ENCODE measurements around the gene PRAF2.

Gene PRAF2

DNA sequence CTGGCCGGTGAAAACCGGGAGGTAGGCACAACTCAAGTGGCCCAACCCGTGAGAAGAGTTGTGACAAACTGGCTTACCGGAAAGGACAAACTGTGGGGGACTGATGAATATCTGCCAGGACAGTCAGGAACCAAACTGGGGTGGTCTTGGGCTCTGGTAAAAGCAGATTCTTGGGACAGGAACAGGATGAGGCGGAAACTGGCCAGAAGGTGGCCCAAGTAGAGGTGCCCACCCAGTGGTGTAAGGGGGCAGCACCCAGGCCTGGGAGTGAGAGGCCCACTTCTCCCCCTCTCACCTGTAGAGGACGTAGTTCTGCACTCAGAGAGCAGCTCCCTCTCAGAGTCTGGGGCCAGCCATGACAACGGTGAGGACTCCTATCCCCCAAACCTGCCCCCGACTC lies 9.1 kb downstream of the PRAF2 start:
- no peak overlapping the region for H3K23ac ChIP-seq (ENCODE audit: low read length in 2 of 2)
- no peak overlapping the region for H3K4me3 ChIP-seq (ENCODE audit: insufficient read depth in 1 of 2, low read depth in 1 of 2, low read length in 2 of 2)
- H3K27ac ChIP-seq (ENCODE audit: low read length, poor library complexity, severe bottlenecking), result no peak overlapping the region
- 88% methylated on average over 7 of the region's 8 CpGs for WGBS
- H2BK12ac ChIP-seq (ENCODE audit: low read length in 2 of 2), result no peak overlapping the region
- no peak overlapping the region for H3K14ac ChIP-seq (ENCODE audit: low read length in 2 of 2)
- H2AK5ac ChIP-seq (ENCODE audit: low read length, severe bottlenecking), result no peak overlapping the region
- H3K18ac ChIP-seq (ENCODE audit: low read depth in 1 of 2, low read length in 2 of 2), result no peak overlapping the region
- H3K9ac ChIP-seq (ENCODE audit: low read length), result no peak overlapping the region
- no peak overlapping the region for H3K4ac ChIP-seq (ENCODE audit: low read depth in 1 of 2, low read length in 2 of 2)
- no peak for DNase-seq
- no peak overlapping the region for H3K4me2 ChIP-seq (ENCODE audit: low read length, poor library complexity, severe bottlenecking)
- no peak overlapping the region for H4K91ac ChIP-seq (ENCODE audit: low read length)
- no peak overlapping the region for H2BK15ac ChIP-seq (ENCODE audit: low read depth, poor library complexity, severe bottlenecking)
- H3K9me3 ChIP-seq (ENCODE audit: control insufficient read depth, low read length), result no peaks in the 10 kb centered on the region
- no peak overlapping the region for H2BK5ac ChIP-seq (ENCODE audit: low read depth, low read length, poor library complexity, severe bottlenecking)
- no peak overlapping the region for H4K8ac ChIP-seq (ENCODE audit: low read length)
- peaks cover 10 to 63% of the 10 kb centered on the region in 2 experiments for H3K36me3 ChIP-seq (ENCODE audit: control insufficient read depth in 1 of 2, insufficient read depth in 2 of 2, low read depth in 1 of 2, low read length in 2 of 2)
- H3K27me3 ChIP-seq (ENCODE audit: control insufficient read depth in 1 of 2, insufficient read depth in 1 of 2, low read length in 2 of 2), result peaks cover 0 to 3% of the 10 kb centered on the region in 2 experiments
- no peak overlapping the region for H2AFZ ChIP-seq (ENCODE audit: low read depth, low read length)
- H3K79me1 ChIP-seq (replicated peaks; ENCODE audit: low read length, poor library complexity, severe bottlenecking), result peaks cover 16% of the 10 kb centered on the region
- H3K4me1 ChIP-seq (ENCODE audit: control insufficient read depth, insufficient read depth, low read depth, low read length), result peaks cover 2% of the 10 kb centered on the region
- H2BK120ac ChIP-seq (ENCODE audit: low read depth, low read length), result no peak overlapping the region

DNA sequence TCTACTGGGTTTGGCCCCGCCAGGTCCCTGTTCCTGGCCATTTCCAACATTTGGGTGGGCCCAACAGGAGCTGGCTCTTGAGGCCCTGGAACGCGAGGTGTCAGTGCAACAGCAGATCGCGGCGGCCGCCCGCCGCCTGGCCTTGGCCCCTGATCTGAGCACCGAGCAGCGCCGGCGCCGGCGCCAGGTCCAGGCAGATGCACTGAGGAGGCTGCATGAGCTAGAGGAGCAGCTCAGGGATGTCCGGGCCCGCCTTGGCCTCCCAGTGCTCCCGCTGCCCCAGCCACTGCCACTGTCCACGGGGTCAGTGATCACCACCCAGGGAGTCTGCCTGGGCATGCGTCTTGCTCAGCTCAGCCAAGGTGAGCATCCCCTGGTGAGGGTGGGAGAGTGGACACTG lies 9.5 kb downstream of the PRAF2 start:
- no peak overlapping the region for H3K18ac ChIP-seq (ENCODE audit: low read depth in 1 of 2, low read length in 2 of 2)
- H2AK5ac ChIP-seq (ENCODE audit: low read length, severe bottlenecking), result no peak overlapping the region
- no peak overlapping the region for H3K14ac ChIP-seq (ENCODE audit: low read length in 2 of 2)
- no peak overlapping the region for H4K8ac ChIP-seq (ENCODE audit: low read length)
- H3K4ac ChIP-seq (ENCODE audit: low read depth in 1 of 2, low read length in 2 of 2), result no peak overlapping the region
- H3K9ac ChIP-seq (ENCODE audit: low read length), result no peak overlapping the region
- H3K27me3 ChIP-seq (ENCODE audit: control insufficient read depth in 1 of 2, insufficient read depth in 1 of 2, low read length in 2 of 2), result peaks cover 0 to 3% of the 10 kb centered on the region in 2 experiments
- H3K36me3 ChIP-seq (ENCODE audit: control insufficient read depth in 1 of 2, insufficient read depth in 2 of 2, low read depth in 1 of 2, low read length in 2 of 2), result peaks cover 10 to 63% of the 10 kb centered on the region in 2 experiments
- H4K91ac ChIP-seq (ENCODE audit: low read length), result no peak overlapping the region
- H2AFZ ChIP-seq (ENCODE audit: low read depth, low read length), result no peak overlapping the region
- WGBS, result 97% methylated on average over 19 of the region's 20 CpGs
- H3K27ac ChIP-seq (ENCODE audit: low read length, poor library complexity, severe bottlenecking), result no peak overlapping the region
- no peak overlapping the region for H2BK120ac ChIP-seq (ENCODE audit: low read depth, low read length)
- H3K79me1 ChIP-seq (replicated peaks; ENCODE audit: low read length, poor library complexity, severe bottlenecking), result peaks cover 17% of the 10 kb centered on the region
- DNase-seq, result no peak
- H3K4me1 ChIP-seq (ENCODE audit: control insufficient read depth, insufficient read depth, low read depth, low read length), result peaks cover 4% of the 10 kb centered on the region
- no peak overlapping the region for H3K4me3 ChIP-seq (ENCODE audit: insufficient read depth in 1 of 2, low read depth in 1 of 2, low read length in 2 of 2)
- no peak overlapping the region for H2BK15ac ChIP-seq (ENCODE audit: low read depth, poor library complexity, severe bottlenecking)
- no peak overlapping the region for H3K4me2 ChIP-seq (ENCODE audit: low read length, poor library complexity, severe bottlenecking)
- H3K9me3 ChIP-seq (ENCODE audit: control insufficient read depth, low read length), result no peaks in the 10 kb centered on the region
- no peak overlapping the region for H2BK5ac ChIP-seq (ENCODE audit: low read depth, low read length, poor library complexity, severe bottlenecking)
- no peak overlapping the region for H2BK12ac ChIP-seq (ENCODE audit: low read length in 2 of 2)
- H3K23ac ChIP-seq (ENCODE audit: low read length in 2 of 2), result no peak overlapping the region

GRCh38 chrX:49063715-49064114 lies 10.1 kb downstream of the PRAF2 start:
- Histone ChIP-seq H2BK120ac (ENCODE audit: low read depth, low read length) (no peak overlapping the region), H2BK15ac (ENCODE audit: low read depth, poor library complexity, severe bottlenecking) (no peak overlapping the region), H2BK12ac (ENCODE audit: low read length in 2 of 2) (no peak overlapping the region), H3K9ac (ENCODE audit: low read length) (no peak overlapping the region), H3K4me3 (ENCODE audit: insufficient read depth in 1 of 2, low read depth in 1 of 2, low read length in 2 of 2) (no peak overlapping the region), H3K27ac (ENCODE audit: low read length, poor library complexity, severe bottlenecking) (no peak overlapping the region), H3K9me3 (ENCODE audit: control insufficient read depth, low read length) (no peaks in the 10 kb centered on the region), H2AK5ac (ENCODE audit: low read length, severe bottlenecking) (no peak overlapping the region), H3K27me3 (ENCODE audit: control insufficient read depth in 1 of 2, insufficient read depth in 1 of 2, low read length in 2 of 2) (peaks cover 0 to 5% of the 10 kb centered on the region in 2 experiments), H3K18ac (ENCODE audit: low read depth in 1 of 2, low read length in 2 of 2) (no peak overlapping the region), H2AFZ (ENCODE audit: low read depth, low read length) (no peak overlapping the region), H2BK5ac (ENCODE audit: low read depth, low read length, poor library complexity, severe bottlenecking) (no peak overlapping the region), H3K36me3 (ENCODE audit: control insufficient read depth in 1 of 2, insufficient read depth in 2 of 2, low read depth in 1 of 2, low read length in 2 of 2) (peaks cover 10 to 58% of the 10 kb centered on the region in 2 experiments), H3K4ac (ENCODE audit: low read depth in 1 of 2, low read length in 2 of 2) (no peak overlapping the region), H4K91ac (ENCODE audit: low read length) (no peak overlapping the region), H3K4me1 (ENCODE audit: control insufficient read depth, insufficient read depth, low read depth, low read length) (peaks cover 4% of the 10 kb centered on the region), H3K14ac (ENCODE audit: low read length in 2 of 2) (no peak overlapping the region), H4K8ac (ENCODE audit: low read length) (no peak overlapping the region), H3K4me2 (ENCODE audit: low read length, poor library complexity, severe bottlenecking) (no peak overlapping the region), H3K23ac (ENCODE audit: low read length in 2 of 2) (no peak overlapping the region), H3K79me1 (replicated peaks; ENCODE audit: low read length, poor library complexity, severe bottlenecking) (peaks cover 20% of the 10 kb centered on the region)
- DNase-seq, result no peak
- no CpG with 5 or more reads among the region's 9 CpGs for WGBS

DNA sequence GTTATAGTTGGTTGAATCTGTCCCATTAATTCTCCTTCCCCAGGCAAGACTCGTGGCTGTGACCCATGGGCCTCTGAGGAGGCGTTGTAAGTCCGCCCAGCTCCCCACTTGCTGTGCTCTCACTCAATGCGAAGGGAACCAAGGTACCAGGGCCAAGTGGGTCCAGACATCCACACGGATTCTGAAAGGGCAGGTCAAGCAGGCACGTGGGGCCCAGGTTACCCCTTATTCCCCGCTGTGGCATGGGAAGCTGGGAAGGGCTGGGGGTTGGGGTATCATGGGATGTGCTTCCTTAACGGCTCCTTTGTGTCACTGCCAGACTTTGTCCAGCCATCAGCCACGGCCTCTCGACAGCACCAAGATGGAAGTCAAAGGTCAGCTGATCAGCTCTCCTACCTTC lies 11.9 kb downstream of the PRAF2 start:
- Histone ChIP-seq H4K91ac (ENCODE audit: low read length) (no peak overlapping the region), H3K23ac (ENCODE audit: low read length in 2 of 2) (no peak overlapping the region), H4K8ac (ENCODE audit: low read length) (no peak overlapping the region), H2AFZ (ENCODE audit: low read depth, low read length) (no peak overlapping the region), H3K79me1 (replicated peaks; ENCODE audit: low read length, poor library complexity, severe bottlenecking) (peaks cover 24% of the 10 kb centered on the region), H3K36me3 (ENCODE audit: control insufficient read depth in 1 of 2, insufficient read depth in 2 of 2, low read depth in 1 of 2, low read length in 2 of 2) (peaks cover 7 to 43% of the 10 kb centered on the region in 2 experiments), H2BK120ac (ENCODE audit: low read depth, low read length) (no peak overlapping the region), H3K27ac (ENCODE audit: low read length, poor library complexity, severe bottlenecking) (no peak overlapping the region), H3K4me1 (ENCODE audit: control insufficient read depth, insufficient read depth, low read depth, low read length) (peaks cover 4% of the 10 kb centered on the region), H2AK5ac (ENCODE audit: low read length, severe bottlenecking) (no peak overlapping the region), H2BK5ac (ENCODE audit: low read depth, low read length, poor library complexity, severe bottlenecking) (no peak overlapping the region), H3K4me2 (ENCODE audit: low read length, poor library complexity, severe bottlenecking) (no peak overlapping the region), H3K4me3 (ENCODE audit: insufficient read depth in 1 of 2, low read depth in 1 of 2, low read length in 2 of 2) (no peak overlapping the region), H2BK12ac (ENCODE audit: low read length in 2 of 2) (no peak overlapping the region), H2BK15ac (ENCODE audit: low read depth, poor library complexity, severe bottlenecking) (no peak overlapping the region), H3K27me3 (ENCODE audit: control insufficient read depth in 1 of 2, insufficient read depth in 1 of 2, low read length in 2 of 2) (peaks cover 0 to 8% of the 10 kb centered on the region in 2 experiments), H3K14ac (ENCODE audit: low read length in 2 of 2) (no peak overlapping the region), H3K9me3 (ENCODE audit: control insufficient read depth, low read length) (no peaks in the 10 kb centered on the region), H3K4ac (ENCODE audit: low read depth in 1 of 2, low read length in 2 of 2) (no peak overlapping the region), H3K18ac (ENCODE audit: low read depth in 1 of 2, low read length in 2 of 2) (no peak overlapping the region), H3K9ac (ENCODE audit: low read length) (no peak overlapping the region)
- no peak for DNase-seq
- 95% methylated on average over 9 of the region's 10 CpGs for WGBS

All from mesenchymal stem cell (in vitro differentiated cells and primary cell).